ENCODE data around the gene SPC24.
A peak's percentile ranks its signal among the peaks of the same experiment; 100 is the strongest.
"Not testable (repeated sequence)": the region's sequence is repeated elsewhere in the genome, so short reads cannot be mapped to it uniquely, and the experiment has no call there.

Gene SPC24

DNA sequence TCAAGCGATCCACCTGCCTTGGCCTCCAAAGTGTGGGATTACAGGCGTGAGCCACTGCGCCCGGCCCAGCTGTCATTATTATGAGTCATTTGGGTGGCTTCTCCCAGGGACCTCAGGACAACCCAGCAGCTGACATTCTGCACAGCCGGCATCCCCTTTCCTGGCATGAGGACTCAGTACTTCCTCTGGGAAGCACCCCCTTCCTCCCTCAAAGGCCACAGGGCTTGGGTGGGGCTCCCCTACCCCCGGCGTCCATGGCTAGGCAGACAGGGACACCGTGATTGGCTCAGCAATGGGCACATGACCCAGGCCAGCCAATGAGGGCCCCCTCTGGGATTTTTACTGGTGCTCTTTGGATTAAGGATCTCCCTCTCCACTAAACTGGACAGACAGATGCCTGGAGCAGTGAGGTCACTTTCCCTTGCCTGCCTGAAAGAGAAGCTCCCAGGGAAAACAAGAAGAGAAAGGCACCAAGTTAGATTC lies 35.7 kb upstream of the SPC24 start:
- peak; percentile 88 for DNase-seq

DNA sequence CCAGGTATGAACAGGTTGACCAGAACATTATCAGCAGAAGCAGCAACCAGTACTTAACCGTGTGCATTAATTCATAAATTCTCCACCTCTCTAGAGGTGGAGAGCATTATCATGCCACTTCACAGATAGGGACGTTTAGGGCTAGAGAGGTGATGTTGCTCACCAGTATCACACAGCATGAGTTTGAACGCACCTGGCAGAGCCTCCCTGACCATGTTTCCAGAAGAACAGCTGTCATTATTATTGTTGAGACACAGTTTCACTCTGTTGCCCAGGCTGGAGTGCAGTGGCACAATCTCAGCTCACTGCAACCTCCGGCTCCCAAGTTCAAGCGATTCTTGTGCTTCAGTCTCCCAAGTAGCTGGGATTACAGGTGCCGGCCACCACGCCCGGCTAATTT lies 34.9 kb upstream of the SPC24 start:
- DNase-seq: no peak

DNA sequence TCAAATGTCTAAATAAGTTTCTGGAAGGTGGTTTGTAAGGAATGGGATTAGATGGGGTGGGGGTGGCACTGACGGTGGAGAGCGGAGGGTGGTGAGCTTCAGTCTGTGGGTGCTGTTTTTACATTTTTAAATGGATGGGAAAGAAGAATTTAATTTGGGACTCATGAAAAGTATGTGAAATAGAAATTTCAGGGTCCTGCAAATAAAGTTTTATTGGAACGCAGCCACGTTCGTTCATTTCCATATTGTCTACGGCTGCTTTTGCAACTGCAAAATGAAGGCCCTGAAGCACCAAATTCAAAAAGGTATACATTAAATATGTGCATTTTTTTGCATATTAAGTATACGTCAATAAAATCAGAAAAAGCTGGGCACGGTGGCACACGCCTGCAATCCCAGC lies 31.9 kb upstream of the SPC24 start:
- DNase-seq: no peak

DNA sequence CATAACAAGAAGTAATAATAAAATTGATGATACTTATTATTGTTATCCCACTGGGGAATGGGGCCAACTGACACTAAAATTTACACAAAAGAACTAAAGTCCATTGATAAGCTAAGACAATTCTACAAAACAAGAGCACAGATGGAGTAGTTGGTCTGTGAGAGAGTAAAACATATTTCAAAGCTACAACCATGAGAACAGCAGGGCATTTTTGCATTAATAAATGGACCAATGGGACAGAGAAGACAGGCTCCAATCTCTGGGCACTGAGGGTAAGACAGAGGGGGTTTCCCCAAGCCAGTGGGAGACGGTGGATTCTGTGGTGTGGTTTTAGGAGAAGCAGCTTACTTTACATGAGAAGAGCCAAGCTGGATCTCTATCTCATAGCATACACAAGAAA lies 27.4 kb upstream of the SPC24 start:
- DNase-seq: no peak

DNA sequence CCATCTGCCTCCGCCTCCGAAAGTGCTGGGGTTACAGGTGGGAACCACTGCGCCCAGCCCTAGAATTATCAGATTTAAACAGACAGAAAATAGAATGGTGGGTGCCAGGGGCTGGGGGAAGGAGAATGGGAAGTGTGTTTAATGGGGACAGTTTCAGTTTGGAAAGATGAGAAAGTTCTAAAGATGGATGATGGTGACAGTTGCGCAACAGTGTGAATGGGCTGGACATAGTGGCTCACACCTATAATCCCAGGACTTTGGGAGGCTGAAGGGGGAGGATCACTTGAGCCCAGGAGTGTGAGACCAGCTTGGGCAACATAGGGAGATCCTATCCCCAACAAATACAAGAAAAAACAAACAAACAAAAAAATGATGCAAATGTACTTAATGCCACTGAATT lies 25.9 kb upstream of the SPC24 start:
- no peak for DNase-seq

DNA sequence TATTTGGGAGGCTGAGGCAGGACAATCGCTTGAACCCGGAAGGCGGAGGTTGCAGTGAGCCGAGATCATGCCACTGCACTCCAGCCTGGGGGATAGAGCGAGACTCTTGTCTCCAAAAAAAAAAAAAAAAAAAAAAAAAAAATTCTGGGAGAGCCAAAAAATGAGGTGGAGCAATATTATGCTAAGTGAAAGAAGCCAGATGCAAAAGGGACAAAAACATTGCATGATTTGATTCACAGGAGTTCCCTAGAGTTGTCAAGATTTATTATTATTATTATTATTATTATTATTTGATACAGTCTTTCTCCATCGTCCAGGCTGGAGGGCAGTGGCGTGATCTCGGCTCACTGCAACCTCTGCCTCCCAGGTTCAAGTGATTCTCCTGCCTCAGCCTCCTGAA lies 25.4 kb upstream of the SPC24 start:
- not testable (repeated sequence) for DNase-seq

DNA sequence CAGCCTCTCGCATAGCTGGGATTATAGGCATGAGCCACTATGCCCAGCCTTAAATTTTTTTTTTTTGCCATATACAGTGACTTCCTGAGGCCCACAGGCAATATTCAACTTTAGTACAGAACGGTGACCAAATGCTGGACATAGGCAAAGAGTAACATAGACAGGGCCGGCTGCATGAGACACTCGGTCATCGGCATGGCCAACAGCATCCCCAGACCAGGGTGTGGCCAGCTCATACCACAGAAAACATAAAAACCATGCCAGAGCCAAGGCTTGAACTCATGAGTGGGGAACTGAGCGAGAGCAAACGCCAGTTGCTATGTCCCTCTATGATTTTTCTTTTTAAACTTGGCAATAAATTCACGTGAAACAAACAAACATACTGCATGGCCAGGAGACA lies 24.8 kb upstream of the SPC24 start:
- DNase-seq: no peak

DNA sequence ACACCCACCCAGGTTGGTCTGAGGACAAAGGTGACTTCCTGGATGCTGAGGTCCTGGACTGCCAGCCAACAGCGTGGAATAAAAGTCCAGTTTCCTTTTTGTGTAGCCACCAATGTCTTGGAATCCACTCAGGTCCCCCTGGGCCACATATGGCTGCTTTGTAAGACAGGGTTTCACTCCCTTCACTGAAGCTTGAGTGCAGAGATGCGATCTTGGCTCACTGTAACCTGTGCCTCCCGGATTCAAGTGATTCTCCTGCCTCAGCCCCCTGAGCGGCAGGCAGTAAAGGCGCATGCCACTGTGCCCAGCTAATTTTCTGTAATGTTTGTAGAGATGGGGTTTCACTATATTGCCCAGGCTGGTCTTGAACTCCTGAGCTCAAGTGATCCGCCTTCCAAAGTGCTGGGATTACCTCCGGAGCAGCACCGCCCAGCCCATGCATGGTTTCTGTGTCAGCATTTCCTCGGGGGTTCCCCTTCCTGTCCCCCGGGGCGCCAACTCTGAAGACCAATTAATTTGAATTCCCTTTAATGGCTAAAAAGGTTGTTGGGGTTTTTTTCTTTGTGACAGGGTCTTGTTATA lies 24.2 kb upstream of the SPC24 start:
- no peak for DNase-seq

DNA sequence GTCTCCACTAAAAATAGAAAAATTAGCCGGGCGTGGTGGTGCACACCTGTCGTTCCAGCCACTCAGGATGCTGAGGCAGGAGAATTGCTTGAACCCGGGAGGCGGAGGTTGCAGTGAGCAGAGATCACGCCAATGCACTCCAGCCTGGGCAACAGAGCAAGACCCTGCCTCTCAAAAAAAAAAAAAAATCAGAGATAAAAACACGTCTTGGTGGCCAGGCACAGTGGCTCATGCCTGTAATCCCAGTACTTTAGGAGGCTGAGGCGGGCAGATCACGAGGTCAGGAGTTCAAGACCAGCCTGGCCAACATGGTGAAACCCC lies 23.5 kb upstream of the SPC24 start:
- not testable (repeated sequence) for DNase-seq

DNA sequence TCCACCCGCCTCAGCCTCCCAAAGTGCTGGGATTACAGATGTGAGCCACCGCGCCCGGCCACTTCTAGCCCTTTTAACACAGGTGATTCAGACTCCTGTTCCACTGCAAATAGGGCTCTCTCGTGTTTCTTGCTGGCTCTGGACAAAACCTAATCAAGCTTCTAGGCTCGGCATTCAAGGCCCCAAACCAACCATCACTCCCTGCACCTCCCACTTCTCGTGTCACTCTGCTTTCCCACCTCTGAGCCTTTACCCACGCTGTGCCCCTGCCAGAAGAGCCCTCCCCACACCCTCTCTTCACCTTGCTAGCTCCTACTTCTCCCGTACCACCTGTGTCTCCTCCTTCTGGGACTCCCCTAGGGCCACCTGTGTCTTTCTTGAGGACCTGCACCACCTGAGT lies 22.0 kb upstream of the SPC24 start:
- no peak for DNase-seq

DNA sequence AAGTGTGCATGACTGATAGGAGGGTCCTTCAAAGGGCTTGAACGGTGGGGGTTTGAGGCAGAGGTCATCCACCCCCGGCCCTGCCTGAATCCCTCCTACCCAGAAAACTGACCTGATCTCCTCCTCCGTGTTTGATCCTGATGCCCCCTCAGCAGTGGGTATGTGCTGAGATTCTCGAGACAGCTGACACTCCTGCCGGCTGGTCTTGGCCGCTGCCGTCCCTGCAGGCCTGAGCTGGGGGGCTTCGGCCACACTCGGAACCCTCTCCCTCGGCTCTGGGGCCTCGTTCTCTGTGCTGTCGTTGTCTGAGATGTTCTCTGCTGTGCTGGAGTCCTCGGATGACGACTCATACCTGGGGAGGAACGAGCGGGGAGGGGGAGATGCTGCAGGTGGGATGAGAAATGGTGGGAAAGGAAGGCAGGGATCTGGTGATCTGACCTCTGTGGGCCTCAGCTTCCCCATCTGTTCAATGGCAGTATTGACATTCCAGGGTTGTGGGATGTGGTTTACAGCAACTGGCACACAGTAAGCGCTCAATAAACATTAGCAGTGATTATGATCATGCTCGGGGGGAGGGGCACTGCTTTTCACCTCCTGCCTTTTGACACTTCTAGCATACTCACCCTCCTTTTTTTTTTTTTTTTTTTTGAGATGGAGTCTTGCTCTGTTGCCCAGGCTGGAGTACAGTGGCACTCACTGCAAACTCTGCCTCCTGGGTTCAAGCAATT lies 21.0 kb upstream of the SPC24 start:
- DNase-seq: no peak

DNA sequence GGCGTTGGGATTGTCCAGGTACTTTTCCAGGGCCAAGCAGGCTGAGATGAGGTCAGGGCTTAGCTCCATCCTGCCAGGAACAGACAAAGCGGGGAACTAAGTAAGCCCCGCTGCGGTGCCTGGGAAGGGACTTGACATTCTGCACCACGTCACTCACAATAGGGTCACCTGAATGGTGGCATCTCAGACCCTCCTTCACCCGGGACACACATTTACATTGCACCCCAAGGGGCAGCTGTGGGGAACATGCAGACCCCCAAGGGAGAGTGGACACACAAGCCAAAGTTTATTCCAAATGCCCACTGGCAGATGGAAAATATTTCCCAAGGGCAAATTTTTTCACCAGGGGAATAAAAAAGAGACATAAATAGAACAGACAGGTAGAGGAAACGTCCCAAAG lies 20.3 kb upstream of the SPC24 start:
- no peak for DNase-seq

DNA sequence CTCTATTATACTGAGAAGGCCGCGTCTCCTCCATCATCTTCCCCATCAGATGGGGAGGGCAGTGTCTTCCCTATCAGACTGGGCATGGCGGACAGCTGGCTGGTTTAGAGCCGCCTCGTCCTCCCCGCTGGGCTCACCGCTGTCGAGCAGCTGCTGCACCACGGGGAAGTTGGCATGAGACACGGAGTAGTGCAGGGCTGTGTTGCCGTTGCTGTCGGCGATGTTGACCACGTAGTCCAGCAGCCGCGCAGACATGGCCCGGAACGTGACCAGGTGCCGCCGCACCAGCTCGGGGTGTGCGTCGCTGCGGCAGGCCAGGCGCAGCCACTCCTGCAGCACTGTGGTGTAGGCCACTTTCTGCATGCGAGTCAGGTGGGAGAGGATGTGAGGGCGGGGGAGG lies 18.8 kb upstream of the SPC24 start:
- DNase-seq: peak; percentile 53

DNA sequence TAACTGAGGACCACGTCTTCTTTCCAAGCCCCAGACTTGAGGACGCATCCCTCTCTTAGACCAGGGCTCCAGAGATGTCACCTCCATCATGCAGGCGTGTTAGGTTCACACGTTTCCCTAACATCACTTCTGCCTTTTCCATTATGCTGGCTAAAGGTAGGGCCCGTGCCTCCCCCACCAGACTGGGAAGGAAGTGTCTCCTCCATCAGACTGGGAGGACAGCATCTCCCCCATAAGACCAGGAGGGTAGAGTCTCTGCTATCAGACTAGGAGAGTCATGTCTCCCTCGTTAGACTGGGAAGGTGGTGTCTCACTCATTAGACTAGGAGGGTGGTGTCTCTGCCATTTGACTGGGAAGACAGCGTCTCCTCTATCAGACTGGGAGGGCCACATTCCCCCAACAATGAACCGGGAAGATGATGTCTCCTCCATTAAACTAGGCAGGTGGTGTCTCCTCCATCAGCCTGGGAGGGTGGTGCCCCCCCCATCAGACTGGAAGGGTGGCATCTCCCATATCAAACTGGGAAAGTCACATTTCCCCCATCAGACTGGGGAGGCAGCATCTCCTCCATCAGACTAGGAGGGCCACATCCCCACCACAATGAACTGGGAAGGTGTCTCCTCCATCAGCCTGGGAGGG lies 18.1 kb upstream of the SPC24 start:
- DNase-seq: no peak

DNA sequence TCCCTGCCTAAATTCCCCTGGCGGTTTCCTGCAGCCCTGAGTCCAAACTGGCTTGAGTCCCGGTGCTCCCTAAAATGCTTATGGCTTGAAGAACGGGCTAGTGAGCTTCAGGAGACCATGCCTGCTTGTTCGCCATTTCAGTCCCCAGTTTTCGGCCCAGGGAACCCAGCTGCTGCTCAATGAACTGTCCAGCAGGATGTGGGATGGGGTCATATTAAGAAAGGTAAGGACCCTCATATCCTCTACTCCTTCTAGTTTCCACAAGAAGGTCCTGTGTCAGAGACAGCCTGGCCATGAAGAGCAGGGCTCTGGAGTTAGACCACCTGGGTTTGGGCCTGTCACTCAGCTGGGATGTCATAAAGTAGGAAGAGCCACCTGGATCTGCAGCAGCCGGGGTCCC lies 17.0 kb upstream of the SPC24 start:
- no peak for DNase-seq

DNA sequence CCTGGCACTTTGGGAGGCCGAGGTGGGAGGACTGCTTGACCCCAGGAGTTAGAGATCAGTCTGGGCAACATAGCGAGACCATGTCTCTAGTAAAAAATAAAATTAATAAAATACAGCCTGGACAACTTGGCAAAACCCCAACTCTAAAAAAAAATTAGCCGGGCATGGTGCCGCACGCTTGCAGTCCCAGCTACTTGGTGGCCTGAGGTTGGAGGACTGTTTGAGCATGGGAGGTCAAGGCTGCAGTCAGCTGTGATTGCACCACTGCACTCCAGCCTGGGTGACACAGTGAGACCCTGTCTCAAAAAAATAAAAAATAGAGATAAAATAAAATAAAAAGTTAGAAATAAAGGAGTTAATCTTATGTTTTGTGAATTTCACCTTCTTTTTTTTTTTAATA lies 15.6 kb upstream of the SPC24 start:
- no peak for DNase-seq

DNA sequence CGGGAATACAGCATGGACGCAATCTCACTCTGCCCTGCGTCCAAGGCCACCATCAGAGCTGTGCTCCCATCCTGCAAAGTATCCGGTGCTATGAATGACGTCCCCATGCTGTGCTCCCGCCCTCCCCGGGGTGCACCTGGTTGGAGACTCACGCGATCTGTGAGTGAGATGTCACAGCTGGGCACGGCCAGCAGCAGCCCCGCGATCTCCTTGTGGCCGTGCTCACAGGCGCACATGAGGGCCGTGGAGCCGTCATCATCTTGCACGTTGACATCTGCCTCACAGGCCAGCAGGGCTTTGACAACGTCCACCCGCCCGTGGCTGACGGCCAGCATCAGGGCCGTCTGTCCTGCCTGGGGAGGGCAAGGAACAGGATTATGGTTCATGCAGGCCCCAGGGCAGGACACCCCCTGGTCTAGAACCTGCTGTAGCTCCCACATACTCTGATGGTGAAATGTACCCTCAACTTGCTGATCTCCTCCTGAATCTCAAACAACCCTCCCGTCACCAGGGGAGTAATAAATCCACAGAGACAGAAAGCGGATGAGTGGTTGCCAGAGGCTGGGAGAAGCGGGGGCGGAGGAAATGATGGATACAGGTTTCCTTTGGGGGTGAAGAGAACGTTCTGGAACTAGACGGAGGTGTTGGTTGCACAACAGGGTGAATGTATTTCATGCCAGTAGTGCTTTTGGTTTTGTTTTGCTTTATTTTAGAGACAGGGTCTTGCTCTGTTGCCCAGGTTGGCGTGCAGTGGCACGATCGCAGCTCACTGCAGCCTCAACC lies 14.5 kb upstream of the SPC24 start:
- no peak for DNase-seq

DNA sequence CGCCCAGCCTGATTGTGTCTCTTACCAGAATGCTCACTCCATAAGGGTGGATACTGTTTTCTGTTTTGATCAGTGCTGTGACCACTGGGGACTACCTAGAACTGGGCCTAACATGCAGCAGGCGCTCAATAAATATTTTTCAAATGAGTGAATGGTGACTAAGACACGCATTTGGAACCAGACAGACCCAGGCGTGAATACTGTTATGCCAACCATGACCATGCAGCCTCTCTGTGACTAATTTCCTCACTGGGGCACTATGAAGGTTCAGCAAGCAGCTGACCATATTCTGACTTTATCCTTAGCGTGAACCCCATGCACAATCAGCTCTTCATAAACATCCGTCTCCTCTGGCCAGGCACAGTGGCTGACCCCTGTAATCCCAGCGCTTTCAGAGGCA lies 13.0 kb upstream of the SPC24 start:
- DNase-seq: no peak

DNA sequence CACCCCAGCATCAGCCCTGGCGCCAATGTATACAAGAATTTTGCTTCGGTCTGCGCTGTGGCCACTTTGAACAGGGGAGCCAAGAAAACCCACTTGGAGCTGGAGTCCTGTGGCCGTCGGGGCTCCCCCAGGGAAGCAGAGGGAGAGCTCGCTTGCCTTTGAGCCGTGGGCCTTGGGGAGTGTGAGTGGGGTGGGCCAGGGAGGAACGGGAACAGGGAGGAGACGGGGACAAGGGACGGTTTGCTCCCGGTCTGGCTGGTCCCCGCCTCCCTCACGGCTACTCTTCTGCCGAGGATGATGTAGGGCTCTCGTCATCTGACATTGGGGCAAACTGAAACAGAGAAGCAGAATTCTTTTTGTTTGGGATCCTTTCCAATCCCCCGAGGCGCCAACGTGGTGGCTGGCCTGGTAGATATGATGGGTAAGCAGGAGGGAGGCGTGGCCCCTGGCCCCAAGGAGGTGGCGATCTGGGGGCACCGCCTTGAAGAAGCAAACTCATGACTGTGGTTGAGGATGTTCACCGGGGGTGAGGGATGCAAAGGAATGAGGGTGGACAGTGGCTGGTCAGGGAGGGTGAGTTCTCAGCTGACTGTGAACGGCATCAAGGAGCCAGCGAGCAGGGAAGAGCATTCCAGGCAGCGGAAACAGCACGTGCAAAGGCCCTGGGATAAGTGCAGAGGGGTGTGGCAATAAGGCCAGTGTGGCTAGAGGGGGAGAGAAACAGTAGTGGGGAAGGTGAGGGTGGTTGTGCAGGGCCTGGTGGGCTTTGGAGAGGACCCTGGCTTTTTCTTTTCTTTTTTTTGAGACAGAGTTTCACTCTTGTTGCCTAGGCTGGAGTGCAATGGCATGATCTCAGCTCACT lies 10.9 kb upstream of the SPC24 start:
- peak; percentile 61 for DNase-seq

DNA sequence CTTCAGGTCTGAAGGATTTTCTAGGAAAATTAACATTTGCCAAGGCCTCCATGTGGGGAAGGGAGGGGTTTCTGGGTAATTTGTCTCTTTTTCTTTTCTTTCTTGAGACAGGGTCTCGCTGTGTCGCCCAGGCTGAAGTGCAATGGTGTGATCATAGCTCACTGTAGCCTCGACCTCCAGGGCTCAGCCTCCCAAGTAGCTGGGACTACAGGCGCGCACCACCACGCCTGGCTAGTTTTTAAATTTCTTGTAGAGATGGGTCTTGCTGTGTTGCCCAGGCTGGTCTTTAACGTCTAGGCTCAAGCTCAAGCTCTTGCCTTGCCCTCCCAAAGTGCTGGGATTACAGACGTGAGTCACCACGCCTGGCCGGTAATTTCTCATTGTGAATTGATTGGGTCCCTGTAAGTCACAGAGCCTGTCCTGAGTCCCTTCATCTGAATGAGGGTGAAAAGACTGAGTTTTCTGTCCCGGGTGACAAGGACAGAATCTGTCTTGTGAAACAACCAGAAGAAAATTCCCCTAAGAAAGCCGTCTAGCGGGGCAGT lies 10.0 kb upstream of the SPC24 start:
- DNase-seq: no peak

DNA sequence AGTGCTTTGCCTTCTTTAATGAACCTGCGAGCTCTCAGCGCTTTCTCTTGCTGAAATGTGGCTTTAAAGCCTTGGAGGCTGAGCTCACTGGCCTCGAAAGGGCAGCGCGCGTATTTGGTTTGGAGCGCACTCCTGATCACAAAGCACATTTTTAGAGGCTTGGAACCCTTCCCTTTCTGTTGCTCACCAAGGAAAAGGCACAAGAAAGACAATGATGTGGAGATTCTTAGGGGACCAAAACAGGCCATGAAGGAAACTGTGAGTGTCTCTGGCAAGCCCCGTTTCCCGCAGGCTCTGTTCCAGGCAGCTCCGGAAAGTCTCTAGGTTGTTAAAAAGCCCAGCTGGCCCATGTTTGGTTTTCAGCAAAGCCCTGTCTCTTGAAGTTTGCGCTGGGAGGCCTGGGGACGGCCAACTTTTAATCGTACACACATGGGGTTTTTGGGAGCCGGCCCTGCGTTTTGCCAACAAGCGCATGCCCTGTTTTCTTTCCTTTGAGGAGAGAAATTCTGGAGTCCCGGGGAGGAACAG lies 9.4 kb upstream of the SPC24 start:
- DNase-seq: peak; percentile 95

DNA sequence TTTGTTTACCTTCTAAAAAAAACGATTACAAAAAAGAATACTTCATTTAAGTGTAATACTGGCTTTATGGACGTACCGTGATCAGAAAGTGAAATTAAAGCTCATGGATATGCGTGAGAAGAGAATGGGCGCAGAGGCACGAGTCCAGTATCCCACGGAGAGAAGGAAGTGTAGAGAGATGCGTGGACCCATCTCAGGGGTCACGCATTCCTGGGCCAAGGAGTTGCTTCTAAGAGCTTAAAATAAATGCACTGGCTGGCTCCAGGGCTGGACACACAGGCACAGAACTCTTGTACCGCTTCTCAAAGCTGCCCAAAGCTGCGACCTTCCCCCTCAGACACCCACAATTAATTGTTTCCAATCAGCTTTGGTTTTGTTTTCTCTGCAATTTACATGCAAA lies 8.7 kb upstream of the SPC24 start:
- no peak for DNase-seq

All from right hindlimb (tissue), 1 donor.